SK-N-SH (cell line): Measurements from ENCODE around the gene NRCAM. TPM values are rescaled to one million over a fixed set of nuclear protein-coding genes. Genes with fewer than 3 reads are reported as not detected.

Experiments
- CTCF ChIA-PET: fragments of 300-600, 350-600 bp; formaldehyde crosslinking; extraction: SDS; loops from one replicate; lab custom pipeline; 2021; lab: Yijun Ruan, JAX
- POLR2A ChIA-PET: fragments of 350-600 bp; sonication (Branson Sonifier 250); formaldehyde crosslinking; extraction: SDS; loops from one replicate; lab custom pipeline; 2020; ENCODE audit warnings: antibody characterized with exemption, inconsistent platforms; lab: Yijun Ruan, JAX
- DNase-seq: peaks from one replicate; pipeline ENCODE4 v3.0.0; 2012
- H2AFZ ChIP-seq: fragments of 200-600 bp; sonication (generic); 2 replicates; pipeline ENCODE4 v1.8.1; 2016; ENCODE audit warnings: antibody characterized with exemption, mild to moderate bottlenecking, low read depth
- H3F3A ChIP-seq: fragments of 200-600 bp; sonication (generic); replicated peaks from 2 replicates; pipeline ENCODE3; 2016; ENCODE audit warnings: antibody characterized with exemption, mild to moderate bottlenecking; ENCODE audit not compliant: insufficient read depth
- H3K27ac ChIP-seq, 2 experiments: fragments of 200-500 bp in 1 of 2; fragments of 200-600 bp in 1 of 2; sonication (Bioruptor generic) in 1 of 2; sonication (generic), shearing (Covaris generic) in 1 of 2; 2 replicates each; pipeline versions ENCODE4 v1.5.1 to v1.6.1; 2014 to 2016; ENCODE audit warnings: low read depth in 2 of 2, inconsistent platforms in 1 of 2, low read length in 1 of 2, mild to moderate bottlenecking in 1 of 2, mixed read lengths in 1 of 2
- H3K27me3 ChIP-seq: fragments of 200-600 bp; sonication (generic), shearing (Covaris generic); 2 replicates; pipeline ENCODE4 v1.6.1; 2016; ENCODE audit warnings: mixed run types; ENCODE audit not compliant: insufficient read depth
- H3K36me3 ChIP-seq, 2 experiments: fragments of 200-500 bp in 1 of 2; fragments of 200-600 bp in 1 of 2; sonication (Bioruptor generic) in 1 of 2; sonication (generic) in 1 of 2; replicated peaks in 1 of 2; 2 replicates each; pipeline versions ENCODE3 to v1.5.1; 2014 to 2016; ENCODE audit warnings: low read length in 1 of 2, mild to moderate bottlenecking in 1 of 2; ENCODE audit not compliant: insufficient read depth in 2 of 2, control insufficient read depth in 1 of 2
- H3K4me1 ChIP-seq, 2 experiments: fragments of 200-500 bp in 1 of 2; fragments of 200-600 bp in 1 of 2; sonication (Bioruptor generic) in 1 of 2; sonication (generic), shearing (Covaris generic) in 1 of 2; 2 replicates each; pipeline versions ENCODE4 v1.5.1 to v1.6.1; 2014 to 2016; ENCODE audit warnings: low read depth in 1 of 2, low read length in 1 of 2, mixed run types in 1 of 2; ENCODE audit not compliant: insufficient read depth in 2 of 2, control insufficient read depth in 1 of 2
- H3K4me2 ChIP-seq: fragments of 200-600 bp; sonication (generic), shearing (Covaris generic); 2 replicates; pipeline ENCODE4 v1.6.1; 2017; ENCODE audit warnings: mixed run types
- H3K4me3 ChIP-seq, 2 experiments: fragments of 200-500 bp in 1 of 2; fragments of 200-600 bp in 1 of 2; sonication (Bioruptor generic) in 1 of 2; sonication (generic), shearing (Covaris generic) in 1 of 2; 2 replicates each; pipeline versions ENCODE4 v1.5.1 to v1.8.1; 2014 to 2016; ENCODE audit warnings: low read depth in 2 of 2, inconsistent platforms in 1 of 2, low read length in 1 of 2, mild to moderate bottlenecking in 1 of 2, mixed read lengths in 1 of 2, moderate library complexity in 1 of 2
- H3K79me2 ChIP-seq: fragments of 200-600 bp; sonication (generic); 2 replicates; pipeline ENCODE4 v1.8.1; 2017; ENCODE audit warnings: mild to moderate bottlenecking; ENCODE audit not compliant: insufficient read depth
- H3K9ac ChIP-seq: fragments of 200-600 bp; sonication (generic); 2 replicates; pipeline ENCODE4 v1.6.1; 2017; ENCODE audit warnings: mixed run types
- H3K9me2 ChIP-seq: fragments of 200-600 bp; sonication (generic); 2 replicates; pipeline ENCODE4 v1.6.1; 2017; ENCODE audit warnings: mixed run types
- H3K9me3 ChIP-seq: fragments of 200-600 bp; sonication (generic); 2 replicates; pipeline ENCODE4 v1.6.1; 2017; ENCODE audit warnings: mixed run types, mild to moderate bottlenecking, moderate library complexity
- H4K20me1 ChIP-seq: fragments of 200-600 bp; sonication (generic); 2 replicates; pipeline ENCODE4 v1.6.1; 2017; ENCODE audit warnings: mild to moderate bottlenecking, mixed run types; ENCODE audit not compliant: insufficient read depth
- ELF1 ChIP-seq: IDR thresholded peaks from 2 replicates; pipeline ENCODE4 v1.4.0; 2012
- EP300 ChIP-seq, 2 experiments: IDR thresholded peaks; 2 replicates each; pipeline versions ENCODE4 v1.4.0 to v1.6.1; 2012; ENCODE audit warnings: borderline replicate concordance in 1 of 2, low read depth in 1 of 2, low read length in 1 of 2
- EZH2phosphoT487 ChIP-seq: fragments of 200-600 bp; sonication (generic); IDR thresholded peaks from 2 replicates; pipeline ENCODE4 v1.6.1; 2017; ENCODE audit warnings: low read depth, mixed run types, mild to moderate bottlenecking, antibody characterized with exemption, moderate library complexity, borderline replicate concordance
- FOSL2 ChIP-seq: IDR thresholded peaks from 2 replicates; pipeline ENCODE4 v1.4.0; 2012; ENCODE audit warnings: low read depth, mild to moderate bottlenecking, moderate library complexity, borderline replicate concordance
- FOXM1 ChIP-seq: IDR thresholded peaks from 2 replicates; pipeline ENCODE4 v1.4.0; 2012; ENCODE audit warnings: low read depth, mild to moderate bottlenecking
- GABPA ChIP-seq: IDR thresholded peaks from 2 replicates; pipeline ENCODE4 v1.4.0; 2012; ENCODE audit warnings: low read depth, mild to moderate bottlenecking
- MXI1 ChIP-seq: IDR thresholded peaks from 2 replicates; pipeline ENCODE4 v1.6.1; 2012; ENCODE audit warnings: mild to moderate bottlenecking, low read depth, low read length, improper control_type of control experiment
- NRF1 ChIP-seq: IDR thresholded peaks from 2 replicates; pipeline ENCODE4 v1.6.1; 2012; ENCODE audit warnings: low read depth, mild to moderate bottlenecking, low read length
- RXRA ChIP-seq: IDR thresholded peaks from 2 replicates; pipeline ENCODE4 v1.4.0; 2012; ENCODE audit warnings: low read depth, mild to moderate bottlenecking, borderline replicate concordance
- SIN3A ChIP-seq: IDR thresholded peaks from 2 replicates; pipeline ENCODE4 v1.6.1; 2012; ENCODE audit warnings: low read depth, mild to moderate bottlenecking, low read length, moderate library complexity, borderline replicate concordance
- SMC3 ChIP-seq: IDR thresholded peaks from 2 replicates; pipeline ENCODE4 v1.6.1; 2012; ENCODE audit warnings: low read depth, low read length, improper control_type of control experiment
- TAF1 ChIP-seq: IDR thresholded peaks from 2 replicates; pipeline ENCODE4 v1.6.1; 2012; ENCODE audit warnings: low read depth, mild to moderate bottlenecking, low read length, moderate library complexity, borderline replicate concordance
- TEAD4 ChIP-seq: IDR thresholded peaks from 2 replicates; pipeline ENCODE4 v1.4.0; 2012; ENCODE audit warnings: mild to moderate bottlenecking, borderline replicate concordance; ENCODE audit not compliant: insufficient read depth
- YY1 ChIP-seq: IDR thresholded peaks from 2 replicates; pipeline ENCODE4 v1.4.0; 2012; ENCODE audit warnings: low read depth, mild to moderate bottlenecking
- WGBS: methylation state at CpG from one replicate; pipeline ENCODE4 v1.1.6; 2017; ENCODE audit warnings: low lambda C conversion rate; 5-methylcytosine and 5-hydroxymethylcytosine counted together
- polyA plus RNA-seq, 3 experiments: library from polyadenylated mRNA; depleted of rRNA; stranded (reverse); fragments of >200 nt; gene quantifications; 2 replicates each; pipeline ENCODE4 v1.2.3, GENCODE V29; 2012
- TF ChIP-seq, protein P1 (sequence below): IDR thresholded peaks from 2 replicates; pipeline ENCODE4 v1.4.0; 2012; ENCODE audit warnings: low read depth, borderline replicate concordance
- TF ChIP-seq, protein P2 (sequence below): IDR thresholded peaks from 2 replicates; pipeline ENCODE4 v1.4.0; 2012; ENCODE audit warnings: low read depth, borderline replicate concordance
- TF ChIP-seq, protein P3 (sequence below): fragments of 150-350 bp; IDR thresholded peaks from 2 replicates; pipeline ENCODE4 v1.6.1; 2016; ENCODE audit warnings: mild to moderate bottlenecking, low read depth, low read length
- TF ChIP-seq, protein P4 (sequence below): IDR thresholded peaks from 2 replicates; pipeline ENCODE4; 2012
- TF ChIP-seq, protein P5 (sequence below): fragments of 150-350 bp; IDR thresholded peaks from 2 replicates; pipeline ENCODE4 v1.6.1; 2017; ENCODE audit warnings: antibody characterized with exemption, low read length, low read depth, borderline replicate concordance

Gene NRCAM
- polyA plus RNA-seq, 1 of the 3 experiments (the other 2 are of a cell fraction): 1.1 TPM

- no peak overlapping the region for H3K9ac ChIP-seq
- TF ChIP-seq SIN3A: no peak
- TF ChIP-seq, protein P1, sequence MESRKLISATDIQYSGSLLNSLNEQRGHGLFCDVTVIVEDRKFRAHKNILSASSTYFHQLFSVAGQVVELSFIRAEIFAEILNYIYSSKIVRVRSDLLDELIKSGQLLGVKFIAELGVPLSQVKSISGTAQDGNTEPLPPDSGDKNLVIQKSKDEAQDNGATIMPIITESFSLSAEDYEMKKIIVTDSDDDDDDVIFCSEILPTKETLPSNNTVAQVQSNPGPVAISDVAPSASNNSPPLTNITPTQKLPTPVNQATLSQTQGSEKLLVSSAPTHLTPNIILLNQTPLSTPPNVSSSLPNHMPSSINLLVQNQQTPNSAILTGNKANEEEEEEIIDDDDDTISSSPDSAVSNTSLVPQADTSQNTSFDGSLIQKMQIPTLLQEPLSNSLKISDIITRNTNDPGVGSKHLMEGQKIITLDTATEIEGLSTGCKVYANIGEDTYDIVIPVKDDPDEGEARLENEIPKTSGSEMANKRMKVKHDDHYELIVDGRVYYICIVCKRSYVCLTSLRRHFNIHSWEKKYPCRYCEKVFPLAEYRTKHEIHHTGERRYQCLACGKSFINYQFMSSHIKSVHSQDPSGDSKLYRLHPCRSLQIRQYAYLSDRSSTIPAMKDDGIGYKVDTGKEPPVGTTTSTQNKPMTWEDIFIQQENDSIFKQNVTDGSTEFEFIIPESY: no peak
- no peak for TF ChIP-seq EP300 (IDR thresholded peaks at IDR 0.05; ENCODE audit: borderline replicate concordance in 1 of 2, low read depth in 1 of 2, low read length in 1 of 2)
- no peak for DNase-seq
- ChIA-PET POLR2A (no interaction called here), CTCF (interaction anchor here (0.8 to 2.0 kb wide), 4 partner anchors 10 to 23 kb away, joined by 3 to 5 read pairs (median 4); no protein-coding TSS in a partner anchor)
- no peaks in the 10 kb centered on the region for H3F3A ChIP-seq
- H3K27ac ChIP-seq: no peak overlapping the region
- H3K79me2 ChIP-seq: no peaks in the 10 kb centered on the region
- no peak overlapping the region for H2AFZ ChIP-seq
- H3K4me2 ChIP-seq: no peak overlapping the region
- no peaks in the 10 kb centered on the region for H3K36me3 ChIP-seq
- no peaks in the 10 kb centered on the region for H3K9me3 ChIP-seq
- no peaks in the 10 kb centered on the region for H4K20me1 ChIP-seq
- no peaks in the 10 kb centered on the region; the same call in 1 of the 2 replicates for H3K27me3 ChIP-seq
- no peaks in the 10 kb centered on the region for H3K9me2 ChIP-seq
- H3K4me1 ChIP-seq: peaks cover 0 to 9% of the 10 kb centered on the region in 2 experiments; a peak in 2 of 4 replicates
- H3K4me3 ChIP-seq: no peak overlapping the region
- 67% methylated on average over 1 of the region's 1 CpG for WGBS
These were observed 25.1 kb downstream of the NRCAM start for GRCh38 chr7:108431099-108431498.

GRCh38 chr7:108430664-108431063 is 25.6 kb downstream of the NRCAM start:
- no peaks in the 10 kb centered on the region for H3K9me3 ChIP-seq
- H4K20me1 ChIP-seq: no peaks in the 10 kb centered on the region
- ChIA-PET POLR2A (no interaction called here), CTCF (interaction anchor here (0.8 to 2.0 kb wide), 3 partner anchors 10 to 24 kb away, joined by 3 to 5 read pairs (median 5); no protein-coding TSS in a partner anchor)
- no peaks in the 10 kb centered on the region for H3K9me2 ChIP-seq
- no peaks in the 10 kb centered on the region for H3F3A ChIP-seq
- 65% methylated on average over 1 of the region's 1 CpG for WGBS
- peaks cover 0 to 14% of the 10 kb centered on the region in 2 experiments; a peak in 2 of 4 replicates for H3K4me1 ChIP-seq
- no peaks in the 10 kb centered on the region; the same call in 1 of the 2 replicates for H3K27me3 ChIP-seq
- DNase-seq: no peak
- no peaks in the 10 kb centered on the region for H3K36me3 ChIP-seq
- H3K4me3 ChIP-seq: no peak overlapping the region
- H3K27ac ChIP-seq: no peak overlapping the region
- H3K4me2 ChIP-seq: no peak overlapping the region
- H2AFZ ChIP-seq: no peak overlapping the region
- no peak overlapping the region for H3K9ac ChIP-seq
- H3K79me2 ChIP-seq: no peaks in the 10 kb centered on the region
- no peak for TF ChIP-seq SIN3A
- TF ChIP-seq SMC3: no peak
- no peak for TF ChIP-seq EZH2phosphoT487
- TF ChIP-seq, protein P2, sequence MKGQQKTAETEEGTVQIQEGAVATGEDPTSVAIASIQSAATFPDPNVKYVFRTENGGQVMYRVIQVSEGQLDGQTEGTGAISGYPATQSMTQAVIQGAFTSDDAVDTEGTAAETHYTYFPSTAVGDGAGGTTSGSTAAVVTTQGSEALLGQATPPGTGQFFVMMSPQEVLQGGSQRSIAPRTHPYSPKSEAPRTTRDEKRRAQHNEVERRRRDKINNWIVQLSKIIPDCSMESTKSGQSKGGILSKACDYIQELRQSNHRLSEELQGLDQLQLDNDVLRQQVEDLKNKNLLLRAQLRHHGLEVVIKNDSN: no peak
- TF ChIP-seq EP300 (IDR thresholded peaks at IDR 0.05; ENCODE audit: borderline replicate concordance in 1 of 2, low read depth in 1 of 2, low read length in 1 of 2): no peak
- no peak for TF ChIP-seq FOXM1
- no peak for TF ChIP-seq TEAD4
- TF ChIP-seq, protein P3, sequence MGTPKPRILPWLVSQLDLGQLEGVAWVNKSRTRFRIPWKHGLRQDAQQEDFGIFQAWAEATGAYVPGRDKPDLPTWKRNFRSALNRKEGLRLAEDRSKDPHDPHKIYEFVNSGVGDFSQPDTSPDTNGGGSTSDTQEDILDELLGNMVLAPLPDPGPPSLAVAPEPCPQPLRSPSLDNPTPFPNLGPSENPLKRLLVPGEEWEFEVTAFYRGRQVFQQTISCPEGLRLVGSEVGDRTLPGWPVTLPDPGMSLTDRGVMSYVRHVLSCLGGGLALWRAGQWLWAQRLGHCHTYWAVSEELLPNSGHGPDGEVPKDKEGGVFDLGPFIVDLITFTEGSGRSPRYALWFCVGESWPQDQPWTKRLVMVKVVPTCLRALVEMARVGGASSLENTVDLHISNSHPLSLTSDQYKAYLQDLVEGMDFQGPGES: no peak
- TF ChIP-seq, protein P4, sequence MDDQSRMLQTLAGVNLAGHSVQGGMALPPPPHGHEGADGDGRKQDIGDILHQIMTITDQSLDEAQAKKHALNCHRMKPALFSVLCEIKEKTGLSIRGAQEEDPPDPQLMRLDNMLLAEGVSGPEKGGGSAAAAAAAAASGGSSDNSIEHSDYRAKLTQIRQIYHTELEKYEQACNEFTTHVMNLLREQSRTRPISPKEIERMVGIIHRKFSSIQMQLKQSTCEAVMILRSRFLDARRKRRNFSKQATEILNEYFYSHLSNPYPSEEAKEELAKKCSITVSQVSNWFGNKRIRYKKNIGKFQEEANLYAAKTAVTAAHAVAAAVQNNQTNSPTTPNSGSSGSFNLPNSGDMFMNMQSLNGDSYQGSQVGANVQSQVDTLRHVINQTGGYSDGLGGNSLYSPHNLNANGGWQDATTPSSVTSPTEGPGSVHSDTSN: no peak
- TF ChIP-seq ELF1: no peak
- TF ChIP-seq, protein P5, sequence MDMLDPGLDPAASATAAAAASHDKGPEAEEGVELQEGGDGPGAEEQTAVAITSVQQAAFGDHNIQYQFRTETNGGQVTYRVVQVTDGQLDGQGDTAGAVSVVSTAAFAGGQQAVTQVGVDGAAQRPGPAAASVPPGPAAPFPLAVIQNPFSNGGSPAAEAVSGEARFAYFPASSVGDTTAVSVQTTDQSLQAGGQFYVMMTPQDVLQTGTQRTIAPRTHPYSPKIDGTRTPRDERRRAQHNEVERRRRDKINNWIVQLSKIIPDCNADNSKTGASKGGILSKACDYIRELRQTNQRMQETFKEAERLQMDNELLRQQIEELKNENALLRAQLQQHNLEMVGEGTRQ: no peak
- no peak for TF ChIP-seq YY1
- TF ChIP-seq MXI1: no peak
- no peak for TF ChIP-seq NRF1
- no peak for TF ChIP-seq RXRA
- no peak for TF ChIP-seq FOSL2
- TF ChIP-seq TAF1: no peak
- TF ChIP-seq GABPA: no peak
